Liver (tissue), 9 donors: ENCODE data around the gene UPK3A. TPM values are rescaled to one million over a fixed set of nuclear protein-coding genes. Genes with fewer than 3 reads are reported as not detected.
"Not testable (repeated sequence)": the region's sequence is repeated elsewhere in the genome, so short reads cannot be mapped to it uniquely, and the experiment has no call there.

Experiments
- DNase-seq: peaks from one replicate; pipeline ENCODE4 v3.0.0-alpha.2; 2017; ENCODE audit warnings: low spot score
- H3K27ac ChIP-seq, 2 donors: one replicate each; pipeline ENCODE4 v1.7.0; 2013; ENCODE audit warnings: inconsistent platforms in 2 of 2, low read length in 2 of 2, control low read depth in 1 of 2, low read depth in 1 of 2, mild to moderate bottlenecking in 1 of 2
- H3K27me3 ChIP-seq, 4 donors: one replicate each; pipeline versions ENCODE4 v1.6.1 to v1.7.0; 2013; ENCODE audit warnings: low read length in 3 of 4, inconsistent platforms in 1 of 4, mild to moderate bottlenecking in 1 of 4, moderate library complexity in 1 of 4; ENCODE audit not compliant: control insufficient read depth in 4 of 4, insufficient read depth in 4 of 4
- H3K36me3 ChIP-seq, 4 donors: one replicate each; pipeline versions ENCODE4 v1.6.1 to v1.7.0; 2013; ENCODE audit warnings: low read length in 3 of 4, mild to moderate bottlenecking in 3 of 4, low read depth in 1 of 4, moderate library complexity in 1 of 4; ENCODE audit not compliant: control insufficient read depth in 4 of 4, insufficient read depth in 3 of 4
- H3K4me1 ChIP-seq, 4 donors: one replicate each; pipeline versions ENCODE4 v1.6.1 to v1.7.0; 2013; ENCODE audit warnings: low read length in 3 of 4, mild to moderate bottlenecking in 3 of 4, moderate library complexity in 1 of 4; ENCODE audit not compliant: control insufficient read depth in 4 of 4, insufficient read depth in 4 of 4
- H3K4me3 ChIP-seq, 3 donors: one replicate each; pipeline versions ENCODE4 v1.6.1 to v1.7.0; 2013; ENCODE audit warnings: low read length in 3 of 3, control low read depth in 1 of 3, low read depth in 1 of 3, mild to moderate bottlenecking in 1 of 3
- H3K9ac ChIP-seq, 2 donors: one replicate each; pipeline ENCODE4 v1.7.0; 2013; ENCODE audit warnings: low read length in 2 of 2, mild to moderate bottlenecking in 2 of 2, moderate library complexity in 2 of 2, control low read depth in 1 of 2, low read depth in 1 of 2
- H3K9me3 ChIP-seq, 4 donors: one replicate each; pipeline versions ENCODE4 v1.6.1 to v1.7.0; 2013; ENCODE audit warnings: low read length in 3 of 4; ENCODE audit not compliant: control insufficient read depth in 4 of 4
- ATF3 ChIP-seq: IDR thresholded peaks from 2 replicates; pipeline ENCODE4 v1.6.1; 2016; ENCODE audit warnings: antibody characterized with exemption
- CTCF ChIP-seq: fragments of 150-350 bp; IDR thresholded peaks from 2 replicates; pipeline ENCODE4 v1.5.1; 2017; ENCODE audit warnings: improper control_type of control experiment, low read depth, low read length; ENCODE audit not compliant: missing input control
- EGR1 ChIP-seq, 2 donors: IDR thresholded peaks; 2 replicates each; pipeline ENCODE4 v1.6.1; 2016 to 2018; ENCODE audit warnings: antibody characterized with exemption in 2 of 2, low read depth in 2 of 2
- FOXA1 ChIP-seq: IDR thresholded peaks from 2 replicates; pipeline ENCODE4 v1.6.1; 2016; ENCODE audit warnings: antibody characterized with exemption
- FOXA2 ChIP-seq: IDR thresholded peaks from 2 replicates; pipeline ENCODE4 v1.6.1; 2016; ENCODE audit warnings: antibody characterized with exemption
- GABPA ChIP-seq, 2 donors: IDR thresholded peaks in 1 of 2; conservative IDR thresholded peaks in 1 of 2; 2 replicates each; pipeline ENCODE4 v1.6.1; 2016; ENCODE audit warnings: antibody characterized with exemption in 2 of 2, mild to moderate bottlenecking in 1 of 2, moderate library complexity in 1 of 2
- HNF4A ChIP-seq, 2 donors: conservative IDR thresholded peaks; 2 replicates each; pipeline ENCODE4 v1.6.1; 2016; ENCODE audit warnings: antibody characterized with exemption in 2 of 2, mild to moderate bottlenecking in 2 of 2
- HNF4G ChIP-seq: IDR thresholded peaks from 2 replicates; pipeline ENCODE4 v1.6.1; 2016; ENCODE audit warnings: antibody characterized with exemption
- JUND ChIP-seq, 2 donors: IDR thresholded peaks; 2 replicates each; pipeline ENCODE4 v1.6.1; 2016; ENCODE audit warnings: antibody characterized with exemption in 2 of 2
- MAX ChIP-seq: IDR thresholded peaks from 2 replicates; pipeline ENCODE4 v1.6.1; 2016; ENCODE audit warnings: antibody characterized with exemption
- NR2F2 ChIP-seq: IDR thresholded peaks from 2 replicates; pipeline ENCODE4 v1.6.1; 2016; ENCODE audit warnings: antibody characterized with exemption
- RAD21 ChIP-seq, 2 donors: IDR thresholded peaks; 2 replicates each; pipeline ENCODE4 v1.6.1; 2016; ENCODE audit warnings: antibody characterized with exemption in 2 of 2, mild to moderate bottlenecking in 2 of 2
- REST ChIP-seq: IDR thresholded peaks from 2 replicates; pipeline ENCODE4 v1.6.1; 2016; ENCODE audit warnings: antibody characterized with exemption, mild to moderate bottlenecking
- RXRA ChIP-seq, 2 donors: IDR thresholded peaks; 2 replicates each; pipeline ENCODE4 v1.6.1; 2017 to 2018; ENCODE audit warnings: antibody characterized with exemption in 2 of 2, mild to moderate bottlenecking in 1 of 2
- SP1 ChIP-seq: IDR thresholded peaks from 2 replicates; pipeline ENCODE4 v1.6.1; 2018; ENCODE audit warnings: antibody characterized with exemption, mild to moderate bottlenecking
- TAF1 ChIP-seq: conservative IDR thresholded peaks from 2 replicates; pipeline ENCODE4 v1.6.1; 2016; ENCODE audit warnings: antibody characterized with exemption, mild to moderate bottlenecking
- YY1 ChIP-seq: IDR thresholded peaks from 2 replicates; pipeline ENCODE4 v1.6.1; 2016; ENCODE audit warnings: antibody characterized with exemption, mild to moderate bottlenecking
- ZBTB33 ChIP-seq: IDR thresholded peaks from 2 replicates; pipeline ENCODE4 v1.6.1; 2016; ENCODE audit warnings: antibody characterized with exemption
- WGBS: extraction: QIAGEN DNeasy Blood & Tissue Kit; methylation state at CpG from one replicate; pipeline ENCODE4 v1.1.7; 2013; 5-methylcytosine and 5-hydroxymethylcytosine counted together
- polyA plus RNA-seq, 2 donors: library from polyadenylated mRNA; stranded (reverse) in 1 of 2; unstranded in 1 of 2; fragments of 200-250 nt in 1 of 2; fragments of >200 nt in 1 of 2; fragmentation: Nextera tagmentation in 1 of 2; extraction: Ambion mirVana in 1 of 2; gene quantifications; one replicate each; pipeline versions ENCODE4 v1.2.1 to v1.2.3, GENCODE V29; 2013 to 2015
- total RNA-seq, 2 donors: library from RNA; depleted of rRNA; stranded (reverse); fragments of >200 nt; gene quantifications; one replicate each; pipeline ENCODE4 v1.2.3, GENCODE V29; 2014
- donor health status: healthy.
- donor health status: healthy.
- donor health status: healthy.
- donor health status: healthy.
- donor health status: healthy.

The UPK3A gene
- total and polyA plus RNA-seq, 4 donors = 0.42 TPM; not detected in 3

- 76% methylated on average over 10 of the region's 10 CpGs for WGBS
- H3K9ac ChIP-seq = no peak overlapping the region
Observed at GRCh38 chr22:45259754-45260394, 24.9 kb upstream of the UPK3A start.

GRCh38 chr22:45260395-45260759 lies 24.4 kb upstream of the UPK3A start:
- H3K9ac ChIP-seq, H3K27me3 ChIP-seq, H3K27ac ChIP-seq, H3K9me3 ChIP-seq, H3K36me3 ChIP-seq, DNase-seq, H3K4me3 ChIP-seq: not testable (repeated sequence)
- H3K4me1 ChIP-seq = peaks cover 0 to 21% (median 5%) of the 10 kb centered on the region in 4 donors
- WGBS = 87% methylated on average over 9 of the region's 9 CpGs

More at GRCh38 chr22:45259754-45260394, 24.9 kb upstream of the UPK3A start:
- H3K9me3 ChIP-seq = no peaks in the 10 kb centered on the region
- no peak for DNase-seq
- H3K4me1 ChIP-seq = peaks cover 0 to 21% (median 5%) of the 10 kb centered on the region in 4 donors
- H3K27me3 ChIP-seq = no peaks in the 10 kb centered on the region
- TF ChIP-seq JUND (IDR thresholded peaks at IDR 0.05) (no peak), YY1 (no peak), ATF3 (no peak), SP1 (no peak), NR2F2 (no peak), RXRA (IDR thresholded peaks at IDR 0.05) (no peak), HNF4A (conservative IDR thresholded peaks at IDR 0.05) (no peak), FOXA1 (no peak), CTCF (no peak), TAF1 (no peak), RAD21 (IDR thresholded peaks at IDR 0.05) (no peak)
- H3K27ac ChIP-seq = no peak overlapping the region
- no peak overlapping the region for H3K4me3 ChIP-seq
- no peaks in the 10 kb centered on the region for H3K36me3 ChIP-seq

- no peak overlapping the region for H3K9ac ChIP-seq
- no peak for DNase-seq
- no peaks in the 10 kb centered on the region for H3K9me3 ChIP-seq
- H3K4me3 ChIP-seq = no peak overlapping the region
- H3K36me3 ChIP-seq = no peaks in the 10 kb centered on the region
- 91% methylated on average over 20 of the region's 20 CpGs for WGBS
- H3K27ac ChIP-seq = no peak overlapping the region
- peaks cover 0 to 21% (median 5%) of the 10 kb centered on the region in 4 donors for H3K4me1 ChIP-seq
- H3K27me3 ChIP-seq = no peaks in the 10 kb centered on the region
- no peak for TF ChIP-seq FOXA2
- no peak for TF ChIP-seq HNF4G
- no peak for TF ChIP-seq EGR1 (IDR thresholded peaks at IDR 0.05; ENCODE audit: low read depth in 2 of 2)
- no peak for TF ChIP-seq RAD21 (IDR thresholded peaks at IDR 0.05)
- TF ChIP-seq GABPA (IDR thresholded peaks at IDR 0.05 in 1 of 2, conservative IDR thresholded peaks at IDR 0.05 in 1 of 2) = no peak
- no peak for TF ChIP-seq JUND (IDR thresholded peaks at IDR 0.05)
- TF ChIP-seq RXRA (IDR thresholded peaks at IDR 0.05) = no peak
- no peak for TF ChIP-seq ATF3
- no peak for TF ChIP-seq ZBTB33
- TF ChIP-seq MAX = no peak
- TF ChIP-seq YY1 = no peak
- no peak for TF ChIP-seq REST
- no peak for TF ChIP-seq HNF4A (conservative IDR thresholded peaks at IDR 0.05)
- no peak for TF ChIP-seq TAF1
Observed at GRCh38 chr22:45261407-45262088, 23.2 kb upstream of the UPK3A start.
